Heart left ventricle (tissue), 16 donors: Measurements from ENCODE around the gene TJP2. TPM values are rescaled to one million over a fixed set of nuclear protein-coding genes. Genes with fewer than 3 reads are reported as not detected.

Experiments
- ATAC-seq, 4 donors: fragments of 200-7000 bp; cut with Tn5 transposase; one replicate each; pipeline ENCODE4 v1.9.1; 2020 to 2022; ENCODE audit warnings: moderate library complexity in 4 of 4, mild to moderate bottlenecking in 3 of 4, moderate number of reproducible peaks in 1 of 4
- DNase-seq, 5 donors: peaks; one replicate each; pipeline ENCODE4 v3.0.0-alpha.2; 2020
- H3K27ac ChIP-seq, 12 donors: fragments of 200-600 bp; sonication (generic) in 4 of 12; one replicate each; pipeline versions ENCODE4 v1.5.0 to v1.8.0; 2016 to 2022; ENCODE audit warnings: mild to moderate bottlenecking in 2 of 12
- H3K27me3 ChIP-seq, 9 donors: fragments of 200-600 bp; sonication (generic) in 2 of 9; one replicate each; pipeline versions ENCODE4 v1.5.1 to v1.8.0; 2016 to 2022; ENCODE audit warnings: mild to moderate bottlenecking in 3 of 9
- H3K36me3 ChIP-seq, 9 donors: fragments of 200-600 bp; sonication (generic) in 2 of 9; one replicate each; pipeline versions ENCODE4 v1.5.0 to v1.8.0; 2018 to 2022; ENCODE audit warnings: mild to moderate bottlenecking in 2 of 9
- H3K4me1 ChIP-seq, 12 donors: fragments of 200-600 bp; sonication (generic) in 4 of 12; one replicate each; pipeline versions ENCODE4 v1.5.0 to v1.8.0; 2016 to 2022; ENCODE audit warnings: mild to moderate bottlenecking in 3 of 12
- H3K4me3 ChIP-seq, 12 donors: fragments of 200-600 bp; sonication (generic) in 4 of 12; one replicate each; pipeline versions ENCODE4 v1.5.0 to v1.8.0; 2017 to 2022; ENCODE audit warnings: mild to moderate bottlenecking in 9 of 12, moderate library complexity in 4 of 12
- H3K9me3 ChIP-seq, 12 donors: fragments of 200-600 bp; sonication (generic) in 4 of 12; one replicate each; pipeline versions ENCODE4 v1.5.0 to v1.8.0; 2016 to 2022; ENCODE audit warnings: mild to moderate bottlenecking in 1 of 12
- POLR2A ChIP-seq, 2 donors: fragments of 450-650 bp; IDR thresholded peaks; one replicate each; pipeline ENCODE4 v1.6.1; 2017; ENCODE audit warnings: antibody characterized with exemption in 2 of 2, mild to moderate bottlenecking in 2 of 2, moderate library complexity in 2 of 2
- WGBS, 4 donors: extraction: QIAGEN DNeasy Blood & Tissue Kit in 2 of 4; methylation state at CpG; one replicate each; pipeline versions ENCODE4 v1.1.5 to v1.1.7; 2013 to 2018; 5-methylcytosine and 5-hydroxymethylcytosine counted together
- intact Hi-C, 10 donors: fragments of 100-400 bp; cut with DNase I; formaldehyde crosslinking; loops; one replicate each; pipeline versions ENCODE4 v1.11.1 to v1.14.2; 2022
- polyA plus RNA-seq, 2 donors: library from polyadenylated mRNA; stranded (reverse); fragments of 200-250 nt; gene quantifications; one replicate each; pipeline ENCODE4 v1.2.3, GENCODE V29; 2013
- total RNA-seq, 9 donors: library from RNA; depleted of rRNA in 2 of 9; stranded (reverse); fragments of >200 nt in 2 of 9; fragmentation: NEBNext Ultra II Directional in 3 of 9; extraction: Animal tissue kit (Norgen Biotek cat#: 25700) in 3 of 9; gene quantifications; one replicate each; pipeline versions ENCODE4 v1.1.0 to v1.2.4, GENCODE V29; 2016 to 2023
- TF ChIP-seq, protein P1 (sequence below), 12 donors: fragments of 200-600 bp; sonication (generic) in 4 of 12; IDR thresholded peaks; one replicate each; pipeline versions ENCODE4 v1.5.0 to v1.8.0; 2018 to 2022; ENCODE audit warnings: antibody characterized with exemption in 12 of 12, mild to moderate bottlenecking in 5 of 12
- donor health status: ischemic (EF 13 %, LVEDD 7.1; RV severe dilation, severe dysfunction).
- donor health status: healthy with polysubstance abuse.
- donor health status: DM: no; HTN: yes; CAD: no.
- donor health status: DM: no; HTN: no; CAD: no.
- donor health status: ischemic (EF 25% LVEDD 6.9; RV normal size, moderate dysfunction).
- donor health status: ischemic (EF 25% LVEDD 5.7; RV mildly dilated, moderate dysfunction).
- donor health status: healthy.
- donor health status: DM: yes; HTN: yes; CAD: no.
- donor health status: ischemic (EF 35%, LVEDD 5.7; RV mildly dilated, moderate dysfunction).
- donor health status: nonischemic (EF 11% LVEDD 7.7; RV severe dilation, severe dysfunction).
- donor health status: DM: yes; HTN: yes; CAD: no.
- donor health status: PGD.
- donor health status: ischemic (EF 29% LVEDD 5.4; RV normal size, mild dysfunction).
- donor health status: nonischemic (EF 23%, LVEDD 6.1; RV moderate dilation, normal function).

The TJP2 gene
- total and polyA plus RNA-seq, 11 donors = 29.1 to 139 (median 87.5) TPM

DNA sequence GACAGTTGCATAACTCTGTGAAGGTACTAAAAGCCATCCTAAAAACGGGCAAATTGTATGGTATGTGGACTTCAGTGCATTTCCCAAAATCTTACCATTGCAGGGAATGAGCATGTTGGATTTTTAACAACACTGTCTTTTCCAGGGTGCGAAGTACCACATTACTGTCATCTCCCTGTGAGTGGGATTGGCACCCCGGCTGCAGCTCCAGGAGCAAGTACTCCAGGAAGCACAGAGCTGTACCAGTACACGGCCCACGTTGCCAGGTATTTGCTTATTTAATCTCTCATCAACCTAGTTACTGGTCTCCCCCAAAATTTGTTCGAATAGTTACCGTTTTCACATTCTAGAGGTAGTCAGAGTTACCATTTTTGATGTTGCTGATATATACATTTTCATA is 22.6 kb upstream of the TJP2 start:
- intact Hi-C loops = no loop called here
- no peaks in the 10 kb centered on the region for H3K27me3 ChIP-seq
- H3K4me3 ChIP-seq = no peak overlapping the region
- no peaks in the 10 kb centered on the region for H3K9me3 ChIP-seq
- TF ChIP-seq, protein P1, sequence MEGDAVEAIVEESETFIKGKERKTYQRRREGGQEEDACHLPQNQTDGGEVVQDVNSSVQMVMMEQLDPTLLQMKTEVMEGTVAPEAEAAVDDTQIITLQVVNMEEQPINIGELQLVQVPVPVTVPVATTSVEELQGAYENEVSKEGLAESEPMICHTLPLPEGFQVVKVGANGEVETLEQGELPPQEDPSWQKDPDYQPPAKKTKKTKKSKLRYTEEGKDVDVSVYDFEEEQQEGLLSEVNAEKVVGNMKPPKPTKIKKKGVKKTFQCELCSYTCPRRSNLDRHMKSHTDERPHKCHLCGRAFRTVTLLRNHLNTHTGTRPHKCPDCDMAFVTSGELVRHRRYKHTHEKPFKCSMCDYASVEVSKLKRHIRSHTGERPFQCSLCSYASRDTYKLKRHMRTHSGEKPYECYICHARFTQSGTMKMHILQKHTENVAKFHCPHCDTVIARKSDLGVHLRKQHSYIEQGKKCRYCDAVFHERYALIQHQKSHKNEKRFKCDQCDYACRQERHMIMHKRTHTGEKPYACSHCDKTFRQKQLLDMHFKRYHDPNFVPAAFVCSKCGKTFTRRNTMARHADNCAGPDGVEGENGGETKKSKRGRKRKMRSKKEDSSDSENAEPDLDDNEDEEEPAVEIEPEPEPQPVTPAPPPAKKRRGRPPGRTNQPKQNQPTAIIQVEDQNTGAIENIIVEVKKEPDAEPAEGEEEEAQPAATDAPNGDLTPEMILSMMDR (IDR thresholded peaks at IDR 0.05) = no peak
- TF ChIP-seq POLR2A (IDR thresholded peaks at IDR 0.05) = no peak
- peaks cover 0 to 36% (median 9%) of the 10 kb centered on the region in 12 donors for H3K4me1 ChIP-seq
- peak overlapping the region in 2 of 12 donors; percentile 21 to 32 for H3K27ac ChIP-seq
- ATAC-seq = no peak
- DNase-seq = peak in 1 of 5 donors; percentile 11
- WGBS, 4 donors = 82 to 93% (median 90%) methylated on average over 7 of the region's 7 CpGs
- H3K36me3 ChIP-seq = peaks cover 0 to 9% (median 0%) of the 10 kb centered on the region in 9 donors

DNA sequence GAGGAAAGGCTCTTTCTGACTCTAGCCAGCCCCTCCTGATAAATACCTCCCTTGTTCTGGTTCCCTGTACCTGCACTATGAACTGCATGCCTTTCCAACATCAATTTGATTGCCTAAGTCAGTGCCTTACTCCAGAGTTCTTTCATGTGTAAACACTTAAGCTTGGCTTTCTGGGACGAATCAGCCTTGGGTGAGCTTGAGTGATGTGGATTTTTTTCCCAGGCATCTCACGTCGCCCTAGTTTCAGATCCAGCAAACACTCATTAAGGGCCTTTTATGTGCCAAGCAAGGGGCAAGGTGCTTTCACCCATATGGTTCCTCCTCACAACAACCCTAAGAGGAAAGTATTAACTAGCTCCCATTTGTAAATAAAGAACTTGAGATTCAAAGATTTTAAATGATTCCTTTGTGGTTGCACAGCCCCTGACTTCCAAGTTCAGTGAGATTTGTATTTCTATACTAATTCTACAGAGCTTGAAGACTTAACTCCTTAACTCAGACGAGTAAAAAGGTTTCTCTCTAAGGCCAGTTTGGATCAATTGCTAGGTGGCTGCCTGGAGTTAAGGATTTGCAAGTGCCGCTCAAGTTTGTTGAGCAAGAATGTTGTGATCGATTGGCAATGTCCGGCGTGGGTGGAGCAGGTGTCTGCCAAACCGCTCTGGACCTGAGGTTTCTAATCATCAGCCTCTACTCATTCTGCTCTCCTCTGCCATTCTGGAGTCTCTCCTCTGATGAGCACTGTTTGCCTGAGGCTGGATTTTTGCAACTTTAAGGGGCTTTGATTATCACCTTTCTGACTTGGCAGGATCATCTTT is 20.2 kb upstream of the TJP2 start:
- TF ChIP-seq, protein P1 (IDR thresholded peaks at IDR 0.05) = no peak
- no peak for TF ChIP-seq POLR2A (IDR thresholded peaks at IDR 0.05)
- ATAC-seq (no peak), DNase-seq (no peak)
- WGBS, 4 donors = 93 to 97% (median 95%) methylated on average over 9 of the region's 9 CpGs
- no peaks in the 10 kb centered on the region for H3K9me3 ChIP-seq
- H3K27me3 ChIP-seq = no peaks in the 10 kb centered on the region
- intact Hi-C loops = no loop called here
- H3K4me3 ChIP-seq = no peak overlapping the region
- H3K4me1 ChIP-seq = peaks cover 0 to 35% (median 9%) of the 10 kb centered on the region in 12 donors
- peaks cover 0 to 9% (median 0%) of the 10 kb centered on the region in 9 donors for H3K36me3 ChIP-seq
- no peak overlapping the region for H3K27ac ChIP-seq

DNA sequence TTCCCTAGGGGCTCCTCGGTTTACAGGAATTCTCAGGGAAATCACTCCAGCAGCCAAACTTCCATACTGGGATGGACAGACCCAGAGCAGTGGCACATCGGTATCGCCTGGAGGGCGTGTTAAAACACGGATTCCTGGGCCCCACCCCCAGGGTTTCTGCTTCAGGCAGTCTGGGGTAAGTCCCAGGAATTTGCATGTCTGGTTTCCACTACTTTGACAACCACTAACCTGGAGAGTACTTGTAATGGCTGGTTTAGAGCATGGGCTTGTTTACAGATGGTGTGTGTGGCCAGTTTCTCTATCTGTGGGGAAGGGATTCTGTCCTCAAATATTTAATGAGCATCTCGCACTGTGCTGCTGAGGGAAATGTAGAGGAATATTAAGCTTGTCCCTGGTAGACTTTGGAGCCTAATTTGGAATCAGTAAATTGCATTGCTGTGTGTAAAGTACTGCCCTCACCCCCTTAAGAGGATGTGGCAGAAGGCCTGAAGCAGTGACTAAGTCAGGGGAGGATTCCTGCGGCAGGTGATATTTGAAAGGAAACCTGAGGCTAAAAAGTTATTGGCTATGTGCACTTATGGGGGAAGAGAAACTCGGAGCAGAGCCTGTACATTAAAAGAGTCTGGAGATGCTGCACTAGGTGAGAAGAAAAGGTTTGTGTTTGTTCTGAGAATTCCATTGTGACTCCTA is 18.6 kb upstream of the TJP2 start:
- TF ChIP-seq POLR2A (IDR thresholded peaks at IDR 0.05) = no peak
- TF ChIP-seq, protein P1 (IDR thresholded peaks at IDR 0.05) = no peak
- Histone ChIP-seq H3K36me3 (peaks cover 0 to 9% (median 0%) of the 10 kb centered on the region in 9 donors), H3K27ac (no peak overlapping the region)

More for the DNA sequence above, 18.6 kb upstream of the TJP2 start:
- ATAC-seq = no peak
- H3K27me3 ChIP-seq = no peaks in the 10 kb centered on the region
- H3K9me3 ChIP-seq = no peaks in the 10 kb centered on the region
- peaks cover 0 to 23% (median 0%) of the 10 kb centered on the region in 12 donors for H3K4me1 ChIP-seq
- H3K4me3 ChIP-seq = no peak overlapping the region
- intact Hi-C loops = no loop called here
- WGBS, 4 donors = 82 to 87% (median 86%) methylated on average over 8 of the region's 8 CpGs
- peak in 1 of 5 donors; percentile 1 for DNase-seq
